GM12891 (cell line): ENCODE data around the gene TRPV5.

Experiments
- PAX5 ChIP-seq: IDR thresholded peaks from 2 replicates; pipeline ENCODE4 v1.6.1; 2011; ENCODE audit warnings: low read length, moderate library complexity, mild to moderate bottlenecking; ENCODE audit not compliant: insufficient read depth, severe bottlenecking
- POLR2A ChIP-seq: IDR thresholded peaks from 2 replicates; pipeline ENCODE4 v1.6.1; 2011; ENCODE audit warnings: low read depth, low read length, control low read depth
- POLR2AphosphoS5 ChIP-seq: IDR thresholded peaks from 2 replicates; pipeline ENCODE4 v1.6.1; 2011; ENCODE audit warnings: low read depth, low read length, control low read depth
- POU2F2 ChIP-seq: IDR thresholded peaks from 2 replicates; pipeline ENCODE4 v1.6.1; 2011; ENCODE audit warnings: low read depth, mild to moderate bottlenecking, control low read depth, low read length, moderate library complexity
- SPI1 ChIP-seq: IDR thresholded peaks from 2 replicates; pipeline ENCODE4 v1.6.1; 2011; ENCODE audit warnings: low read depth, low read length, control low read depth
- TAF1 ChIP-seq: IDR thresholded peaks from 2 replicates; pipeline ENCODE4 v1.6.1; 2011; ENCODE audit warnings: low read depth, low read length, control low read depth

GRCh38 chr7:142961595-142961972 is 28.0 kb upstream of the TRPV5 start:
- TF ChIP-seq POLR2A (no peak), POLR2AphosphoS5 (no peak), TAF1 (no peak), POU2F2 (no peak), SPI1 (no peak), PAX5 (no peak)
